Ovary (tissue), 3 donors: ENCODE measurements around the gene QSOX2.

Source experiments
- EP300 ChIP-seq: sonication (generic); formaldehyde crosslinking; IDR thresholded peaks from one replicate; pipeline ENCODE4 v1.6.1; 2017; ENCODE audit warnings: antibody characterized with exemption
- POLR2A ChIP-seq: fragments of 450-650 bp; IDR thresholded peaks from one replicate; pipeline ENCODE4 v1.6.1; 2017; ENCODE audit warnings: antibody characterized with exemption, mild to moderate bottlenecking, moderate library complexity
- TF ChIP-seq, protein P1 (sequence below), 3 donors: fragments of 450-650 bp in 2 of 3; fragments of 200-600 bp in 1 of 3; IDR thresholded peaks; one replicate each; pipeline versions ENCODE4 v1.5.1 to v1.8.0; 2016 to 2022; ENCODE audit warnings: antibody characterized with exemption in 3 of 3, mild to moderate bottlenecking in 1 of 3
- donor health status: DM: no; HTN: no; CAD: no.

DNA sequence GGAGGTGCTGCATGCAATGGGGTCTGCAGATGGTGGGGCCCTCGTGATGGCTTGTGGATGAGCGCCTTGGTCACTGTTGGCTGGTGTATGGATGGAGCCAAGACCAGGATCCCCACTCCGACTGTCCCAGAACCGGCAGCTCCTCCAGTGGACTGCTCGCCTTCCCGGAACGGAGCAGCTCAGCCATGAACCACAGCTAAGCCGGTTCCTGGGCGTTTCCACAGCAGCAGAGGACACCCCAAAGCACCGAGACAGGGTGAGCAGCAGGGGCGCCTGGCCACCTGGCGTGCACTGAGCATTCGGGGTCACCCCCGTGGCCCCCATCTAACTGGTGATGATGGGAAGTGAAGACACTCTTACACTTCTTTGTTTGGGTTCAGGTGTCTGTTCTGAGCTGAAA, 32.1 kb upstream of the QSOX2 start:
- TF ChIP-seq POLR2A (no peak), EP300 (no peak)
- TF ChIP-seq, protein P1, sequence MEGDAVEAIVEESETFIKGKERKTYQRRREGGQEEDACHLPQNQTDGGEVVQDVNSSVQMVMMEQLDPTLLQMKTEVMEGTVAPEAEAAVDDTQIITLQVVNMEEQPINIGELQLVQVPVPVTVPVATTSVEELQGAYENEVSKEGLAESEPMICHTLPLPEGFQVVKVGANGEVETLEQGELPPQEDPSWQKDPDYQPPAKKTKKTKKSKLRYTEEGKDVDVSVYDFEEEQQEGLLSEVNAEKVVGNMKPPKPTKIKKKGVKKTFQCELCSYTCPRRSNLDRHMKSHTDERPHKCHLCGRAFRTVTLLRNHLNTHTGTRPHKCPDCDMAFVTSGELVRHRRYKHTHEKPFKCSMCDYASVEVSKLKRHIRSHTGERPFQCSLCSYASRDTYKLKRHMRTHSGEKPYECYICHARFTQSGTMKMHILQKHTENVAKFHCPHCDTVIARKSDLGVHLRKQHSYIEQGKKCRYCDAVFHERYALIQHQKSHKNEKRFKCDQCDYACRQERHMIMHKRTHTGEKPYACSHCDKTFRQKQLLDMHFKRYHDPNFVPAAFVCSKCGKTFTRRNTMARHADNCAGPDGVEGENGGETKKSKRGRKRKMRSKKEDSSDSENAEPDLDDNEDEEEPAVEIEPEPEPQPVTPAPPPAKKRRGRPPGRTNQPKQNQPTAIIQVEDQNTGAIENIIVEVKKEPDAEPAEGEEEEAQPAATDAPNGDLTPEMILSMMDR (IDR thresholded peaks at IDR 0.05), result no peak
